GM19452 (cell line): ENCODE results near the gene RTN4RL2.
"Not testable (repeated sequence)": the region's sequence is repeated elsewhere in the genome, so short reads cannot be mapped to it uniquely, and the experiment has no call there.

ENCODE experiments used
- ATAC-seq: cut with Tn5 transposase; IDR thresholded peaks from one replicate; pipeline ENCODE4 v1.9.1; 2021; ENCODE audit not compliant: unreplicated experiment

The RTN4RL2 gene

GRCh38 chr11:57432149-57432561 is 28.2 kb upstream of the RTN4RL2 start:
- no peak for ATAC-seq

GRCh38 chr11:57432714-57433163 is 27.6 kb upstream of the RTN4RL2 start:
- ATAC-seq = no peak

GRCh38 chr11:57434640-57435546 is 25.4 kb upstream of the RTN4RL2 start:
- ATAC-seq = no peak

GRCh38 chr11:57436031-57436430 is 24.3 kb upstream of the RTN4RL2 start:
- no peak for ATAC-seq

GRCh38 chr11:57438345-57439285 is 21.7 kb upstream of the RTN4RL2 start:
- ATAC-seq = no peak

GRCh38 chr11:57439786-57440185 is 20.5 kb upstream of the RTN4RL2 start:
- no peak for ATAC-seq

- ATAC-seq = no peak
Measured at GRCh38 chr11:57440744-57441414, 19.4 kb upstream of the RTN4RL2 start.

- no peak for ATAC-seq
Measured at GRCh38 chr11:57444362-57445121, 15.8 kb upstream of the RTN4RL2 start.

GRCh38 chr11:57445122-57445394 is 15.3 kb upstream of the RTN4RL2 start:
- ATAC-seq = not testable (repeated sequence)

- ATAC-seq = no peak
Measured at GRCh38 chr11:57446055-57446454, 14.3 kb upstream of the RTN4RL2 start.

- ATAC-seq = no peak
Measured at GRCh38 chr11:57453543-57454177, 6.7 kb upstream of the RTN4RL2 start.

GRCh38 chr11:57456960-57457642 is 3.2 kb upstream of the RTN4RL2 start:
- no peak for ATAC-seq

- ATAC-seq = no peak
Measured at GRCh38 chr11:57457643-57458023, 2.7 kb upstream of the RTN4RL2 start.

- ATAC-seq = no peak
Measured at GRCh38 chr11:57458060-57458409, 2.3 kb upstream of the RTN4RL2 start.

GRCh38 chr11:57458410-57459163 is 1.7 kb upstream of the RTN4RL2 start:
- no peak for ATAC-seq

GRCh38 chr11:57459164-57460021 is 935 bp upstream of the RTN4RL2 start:
- ATAC-seq = no peak

- no peak for ATAC-seq
Measured at GRCh38 chr11:57460758-57461749, 726 bp downstream of the RTN4RL2 start.
